AG09309 (cell line): Measurements from ENCODE around the gene COPB1.

Experiments
- DNase-seq: peaks from one replicate; pipeline ENCODE4 v3.0.0-alpha.2; 2010; ENCODE audit warnings: low read depth
- H3K4me3 ChIP-seq: 2 replicates; pipeline ENCODE4 v1.5.1; 2011; ENCODE audit warnings: mild to moderate bottlenecking, low read depth, low read length, moderate library complexity; ENCODE audit not compliant: control insufficient read depth
- CTCF ChIP-seq: IDR thresholded peaks from 2 replicates; pipeline ENCODE4 v1.5.1; 2011; ENCODE audit warnings: mild to moderate bottlenecking, low read depth, low read length, inconsistent platforms; ENCODE audit not compliant: insufficient read depth, control insufficient read depth; ENCODE audit errors: missing control alignments

COPB1 gene

GRCh38 chr11:14422052-14422813 lies 77.4 kb downstream of the COPB1 start:
- TF ChIP-seq CTCF = no peak
- H3K4me3 ChIP-seq = no peak overlapping the region
- peak; percentile 96 for DNase-seq

GRCh38 chr11:14420223-14420622 lies 79.4 kb downstream of the COPB1 start:
- no peak overlapping the region for H3K4me3 ChIP-seq
- no peak for DNase-seq
- no peak for TF ChIP-seq CTCF

- TF ChIP-seq CTCF = peak; percentile 22
- H3K4me3 ChIP-seq = no peak overlapping the region
- DNase-seq = no peak
These were observed 80.7 kb downstream of the COPB1 start for GRCh38 chr11:14418801-14419417.

GRCh38 chr11:14417617-14418374 lies 81.8 kb downstream of the COPB1 start:
- TF ChIP-seq CTCF = no peak
- no peak overlapping the region for H3K4me3 ChIP-seq
- no peak for DNase-seq

GRCh38 chr11:14417186-14417585 lies 82.4 kb downstream of the COPB1 start:
- TF ChIP-seq CTCF = no peak
- no peak for DNase-seq
- no peak overlapping the region for H3K4me3 ChIP-seq

- H3K4me3 ChIP-seq = no peak overlapping the region
- DNase-seq = no peak
- no peak for TF ChIP-seq CTCF
These were observed 84.8 kb downstream of the COPB1 start for GRCh38 chr11:14414470-14415461.
